T-helper 17 cell (primary cell): Measurements from ENCODE around the gene PTPN13. TPM values are rescaled to one million over a fixed set of nuclear protein-coding genes. Genes with fewer than 3 reads are reported as not detected.
"Not testable (repeated sequence)": the region's sequence is repeated elsewhere in the genome, so short reads cannot be mapped to it uniquely, and the experiment has no call there.

ENCODE experiments used
- ATAC-seq: fragments of 150-1000 bp; cut with Tn5 transposase; 2 replicates; pipeline ENCODE4 v1.10.0; 2021; ENCODE audit warnings: mild to moderate bottlenecking, moderate library complexity
- DNase-seq, 3 donors: peaks; one replicate each; pipeline versions ENCODE4 v3.0.0 to v3.0.0-alpha.2; 2020 to 2021
- H3K9me3 ChIP-seq: one replicate; pipeline ENCODE4 v1.7.0; 2013; ENCODE audit warnings: low read length, mild to moderate bottlenecking; ENCODE audit not compliant: control insufficient read depth, poor library complexity, severe bottlenecking
- H3K27ac Mint-ChIP-seq: one replicate; pipeline ENCODE4 v1.8.0; 2022; ENCODE audit warnings: mild to moderate bottlenecking, moderate library complexity, mixed read lengths
- H3K27me3 Mint-ChIP-seq: one replicate; pipeline ENCODE4 v1.8.0; 2022; ENCODE audit warnings: mixed read lengths
- H3K36me3 Mint-ChIP-seq: one replicate; pipeline ENCODE4 v1.8.0; 2022; ENCODE audit warnings: low read depth, mixed read lengths
- H3K4me1 Mint-ChIP-seq: one replicate; pipeline ENCODE4 v1.8.0; 2022; ENCODE audit warnings: mild to moderate bottlenecking, mixed read lengths
- H3K4me3 Mint-ChIP-seq: one replicate; pipeline ENCODE4 v1.8.0; 2022; ENCODE audit warnings: mild to moderate bottlenecking, moderate library complexity, mixed read lengths
- total RNA-seq, 4 donors: library from RNA in 2 of 4; stranded (reverse) in 2 of 4; gene quantifications; one replicate each; pipeline ENCODE4 v1.2.3 and lab custom pipeline; 2022 to 2026

PTPN13 gene
- total RNA-seq, 2 donors from 2014 or later, result 36.1 to 49.5 TPM

DNA sequence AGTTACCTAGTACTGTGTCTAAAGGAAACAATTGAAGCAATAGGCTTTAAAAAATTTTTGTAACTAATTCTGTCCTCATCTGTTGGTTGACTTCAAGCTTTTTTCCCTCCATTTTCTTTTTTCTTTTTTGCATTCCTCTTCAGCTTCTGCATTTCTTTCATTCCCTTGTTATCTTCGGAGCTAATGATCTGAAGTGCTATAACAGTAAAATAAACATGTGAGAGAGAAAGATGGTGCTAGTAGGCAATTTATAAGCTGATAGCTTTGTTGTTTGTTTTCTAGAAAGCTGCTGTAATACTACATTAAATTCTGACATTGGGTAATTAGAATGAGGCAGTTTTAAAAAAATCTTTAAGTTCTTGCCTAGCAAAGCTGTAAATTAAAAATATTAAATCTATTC, 37.1 kb downstream of the PTPN13 start:
- H3K27ac Mint-ChIP-seq, result no peak overlapping the region
- no peak for DNase-seq
- H3K9me3 ChIP-seq, result no peaks in the 10 kb centered on the region
- no peak for ATAC-seq
- H3K4me1 Mint-ChIP-seq, result peaks cover 6% of the 10 kb centered on the region
- H3K36me3 Mint-ChIP-seq, result peaks cover 2% of the 10 kb centered on the region
- no peaks in the 10 kb centered on the region for H3K27me3 Mint-ChIP-seq
- no peak overlapping the region for H3K4me3 Mint-ChIP-seq

DNA sequence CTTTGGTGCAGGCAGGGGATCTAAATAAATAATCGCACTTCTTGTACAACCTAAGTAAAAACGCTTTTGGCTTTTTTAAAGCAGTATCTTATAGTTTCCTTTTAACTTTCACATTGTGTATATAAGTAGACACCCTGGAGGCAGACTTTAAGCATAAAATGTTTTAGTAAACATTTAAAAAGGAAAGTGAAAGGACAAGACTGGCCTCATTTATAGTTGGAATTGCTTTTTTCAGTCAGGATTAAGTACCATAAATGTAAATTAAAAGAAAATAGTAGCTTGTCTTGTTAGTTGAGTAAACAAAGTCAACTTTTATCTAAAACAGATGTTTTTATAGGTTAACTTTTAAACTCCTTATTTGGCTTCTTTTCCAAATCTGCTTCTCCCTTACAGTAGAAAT, 39.7 kb downstream of the PTPN13 start:
- Mint-ChIP-seq H3K36me3 (peaks cover 2% of the 10 kb centered on the region), H3K27ac (peak overlapping the region; percentile 27), H3K4me1 (peaks cover 6% of the 10 kb centered on the region), H3K27me3 (no peaks in the 10 kb centered on the region), H3K4me3 (no peak overlapping the region)
- DNase-seq (no peak), ATAC-seq (no peak)
- no peaks in the 10 kb centered on the region for H3K9me3 ChIP-seq

DNA sequence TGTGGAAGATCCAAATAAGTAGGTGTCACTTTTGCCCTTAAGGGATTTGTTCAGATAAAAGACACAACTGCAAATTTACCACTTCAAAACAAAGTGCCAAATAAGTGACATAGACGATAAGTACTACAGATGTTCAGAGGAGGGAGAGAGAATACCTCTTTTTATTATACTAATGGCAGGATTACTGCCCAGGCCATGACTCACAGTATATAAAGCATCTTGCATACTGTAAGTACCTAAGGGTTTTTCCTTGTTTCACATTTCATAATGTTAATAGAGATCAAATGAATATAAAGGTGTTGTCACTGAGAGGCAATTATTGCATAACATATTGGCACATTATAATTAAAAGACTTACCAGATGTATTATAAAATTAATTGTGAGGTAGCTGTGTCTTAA, 46.4 kb downstream of the PTPN13 start:
- H3K9me3 ChIP-seq, result no peaks in the 10 kb centered on the region
- H3K27ac Mint-ChIP-seq, result no peak overlapping the region
- DNase-seq (no peak), ATAC-seq (no peak)
- H3K27me3 Mint-ChIP-seq, result no peaks in the 10 kb centered on the region
- H3K4me3 Mint-ChIP-seq, result no peak overlapping the region
- H3K36me3 Mint-ChIP-seq, result peaks cover 6% of the 10 kb centered on the region
- peaks cover 17% of the 10 kb centered on the region for H3K4me1 Mint-ChIP-seq

DNA sequence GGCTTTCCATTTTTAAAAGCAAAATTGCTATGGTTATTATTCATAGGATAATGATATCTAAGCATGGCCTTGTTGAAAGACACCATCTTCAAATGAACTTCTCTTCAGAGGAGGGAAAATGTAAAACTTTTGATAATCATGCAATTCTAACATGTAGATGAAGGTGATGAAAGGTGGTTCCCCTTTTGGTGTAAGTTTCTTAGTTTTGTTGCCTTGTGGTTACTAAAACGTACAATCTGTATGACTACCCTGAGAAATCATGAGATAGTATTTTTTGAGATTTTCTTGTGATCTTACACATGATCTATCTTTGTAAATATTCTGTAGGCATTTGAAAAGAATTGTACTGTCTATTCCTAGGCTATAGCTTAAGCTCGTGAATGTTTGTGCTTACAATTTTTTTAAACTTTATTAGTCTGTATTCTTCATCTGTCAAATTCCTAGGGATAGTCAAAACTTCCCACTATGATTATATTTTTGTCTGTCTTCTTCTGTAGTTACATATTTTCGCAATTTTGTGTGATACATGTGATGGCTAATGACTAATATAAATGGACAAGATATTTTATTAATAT, 47.5 kb downstream of the PTPN13 start:
- H3K36me3 Mint-ChIP-seq, result peaks cover 3% of the 10 kb centered on the region
- H3K4me1 Mint-ChIP-seq, result peaks cover 17% of the 10 kb centered on the region
- H3K4me3 Mint-ChIP-seq, result no peak overlapping the region
- DNase-seq (no peak), ATAC-seq (peak; percentile 51)
- H3K27ac Mint-ChIP-seq, result peak overlapping the region; percentile 16
- no peaks in the 10 kb centered on the region for H3K9me3 ChIP-seq
- no peaks in the 10 kb centered on the region for H3K27me3 Mint-ChIP-seq

DNA sequence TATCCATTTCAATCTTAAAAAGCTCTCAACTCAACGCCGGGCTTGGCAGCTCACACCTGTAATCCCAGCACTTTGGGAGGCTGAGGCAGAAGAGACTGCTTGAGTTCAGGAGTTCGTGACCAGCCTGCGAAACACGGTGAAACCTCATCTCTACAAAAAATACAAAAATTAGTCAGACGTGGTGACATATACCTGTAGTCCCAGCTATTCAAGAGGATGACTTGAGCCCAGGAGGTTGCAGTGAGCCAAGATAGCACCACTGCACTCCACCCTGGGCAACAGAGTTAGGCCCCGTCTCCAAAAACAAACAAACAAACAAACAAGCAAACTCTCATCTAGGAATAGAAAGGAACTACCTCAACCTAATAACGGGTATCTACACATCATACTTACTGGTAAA, 50.8 kb downstream of the PTPN13 start:
- Mint-ChIP-seq H3K36me3 (peaks cover 3% of the 10 kb centered on the region), H3K4me1 (peaks cover 12% of the 10 kb centered on the region), H3K4me3 (peak overlapping the region; percentile 9), H3K27ac (peak overlapping the region; percentile 64), H3K27me3 (no peaks in the 10 kb centered on the region)
- DNase-seq (no peak), ATAC-seq (no peak)
- peaks cover 3% of the 10 kb centered on the region for H3K9me3 ChIP-seq

DNA sequence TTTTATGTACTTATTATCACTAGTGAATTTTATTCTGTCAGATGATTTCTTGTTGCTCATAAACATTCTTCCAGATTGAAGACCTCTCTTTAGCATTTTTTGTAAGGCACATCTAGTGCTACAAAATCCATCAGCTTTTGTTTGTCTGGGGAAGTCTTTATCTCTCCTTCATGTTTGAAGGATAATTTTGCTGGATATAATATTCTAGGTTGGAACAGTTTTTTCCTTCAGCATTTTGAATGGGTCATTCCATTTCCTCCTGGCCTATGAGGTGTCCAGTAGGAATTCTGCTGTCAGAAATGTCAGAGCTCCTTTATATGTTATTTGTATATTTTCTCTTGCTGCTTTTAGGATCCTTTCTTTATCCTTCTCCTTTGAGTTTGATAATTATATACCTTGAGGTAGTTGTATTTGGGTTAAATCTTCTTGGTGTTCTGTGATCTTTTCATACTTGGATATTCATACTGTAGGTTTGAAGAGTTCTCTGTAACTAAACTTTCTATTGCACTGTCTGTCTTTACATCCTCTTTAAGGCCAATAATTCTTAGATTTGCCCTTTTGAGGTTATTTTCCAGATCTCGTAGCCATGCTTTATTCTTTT, 58.3 kb downstream of the PTPN13 start:
- H3K9me3 ChIP-seq, result peaks cover 12% of the 10 kb centered on the region
- Mint-ChIP-seq H3K27me3 (no peaks in the 10 kb centered on the region), H3K4me1 (peaks cover 3% of the 10 kb centered on the region), H3K4me3 (no peak overlapping the region), H3K36me3 (no peaks in the 10 kb centered on the region), H3K27ac (no peak overlapping the region)
- DNase-seq (no peak), ATAC-seq (no peak)

DNA sequence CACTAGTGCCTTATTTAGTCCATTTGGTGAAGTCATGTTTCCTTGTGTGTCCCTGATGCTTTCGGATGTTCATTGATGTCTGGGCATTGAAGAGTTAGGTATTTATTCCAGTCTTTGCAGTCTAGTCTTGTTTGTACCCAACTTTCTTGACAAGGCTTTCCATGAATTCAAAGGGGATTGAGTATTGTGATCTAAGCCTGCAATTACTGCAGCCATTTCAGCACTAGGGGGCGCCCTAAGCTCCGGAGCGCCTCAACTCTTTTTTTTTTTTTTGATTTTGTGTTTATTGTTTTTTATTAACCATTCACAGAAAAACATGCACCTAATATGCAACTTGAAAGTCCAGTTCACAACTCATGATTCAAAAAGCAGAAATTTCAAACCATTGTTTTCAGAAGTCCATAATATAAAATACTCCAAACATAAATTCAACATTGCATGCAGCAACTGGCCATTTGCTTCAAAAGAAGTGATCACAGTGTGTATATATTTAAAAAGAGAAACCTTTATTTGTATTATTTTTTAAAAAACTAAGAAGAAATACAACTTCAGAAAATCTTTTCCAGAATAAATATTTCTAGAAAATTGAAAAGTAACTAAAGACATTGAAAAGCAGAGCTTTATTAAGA, 59.2 kb downstream of the PTPN13 start:
- H3K36me3 Mint-ChIP-seq, result no peaks in the 10 kb centered on the region

DNA sequence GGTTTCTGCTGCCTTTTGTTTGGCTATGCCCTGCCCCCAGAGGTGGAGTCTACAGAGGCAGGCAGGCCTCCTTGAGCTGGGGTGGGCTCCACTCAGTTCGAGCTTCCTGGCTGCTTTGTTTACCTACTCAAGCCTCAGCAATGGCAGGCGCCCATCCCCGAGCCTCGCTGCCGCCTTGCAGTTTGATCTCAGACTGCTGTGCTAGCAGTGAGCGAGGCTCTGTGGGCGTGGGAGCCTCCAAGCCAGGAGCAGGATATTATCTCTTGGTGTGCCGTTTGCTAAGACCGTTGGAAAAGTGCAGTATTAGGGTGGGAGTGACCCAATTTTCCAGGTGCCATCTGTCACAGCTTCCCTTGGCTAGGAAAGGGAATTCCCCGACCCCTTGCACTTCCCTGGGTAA, 62.7 kb downstream of the PTPN13 start:
- not testable (repeated sequence) for H3K36me3 Mint-ChIP-seq
- peaks cover 12% of the 10 kb centered on the region for H3K4me1 Mint-ChIP-seq

More for the DNA sequence above, 59.2 kb downstream of the PTPN13 start:
- H3K9me3 ChIP-seq, result peaks cover 12% of the 10 kb centered on the region
- H3K4me3 Mint-ChIP-seq, result no peak overlapping the region
- no peaks in the 10 kb centered on the region for H3K27me3 Mint-ChIP-seq
- H3K4me1 Mint-ChIP-seq, result peaks cover 8% of the 10 kb centered on the region
- ATAC-seq (no peak), DNase-seq (no peak)
- H3K27ac Mint-ChIP-seq, result no peak overlapping the region

DNA sequence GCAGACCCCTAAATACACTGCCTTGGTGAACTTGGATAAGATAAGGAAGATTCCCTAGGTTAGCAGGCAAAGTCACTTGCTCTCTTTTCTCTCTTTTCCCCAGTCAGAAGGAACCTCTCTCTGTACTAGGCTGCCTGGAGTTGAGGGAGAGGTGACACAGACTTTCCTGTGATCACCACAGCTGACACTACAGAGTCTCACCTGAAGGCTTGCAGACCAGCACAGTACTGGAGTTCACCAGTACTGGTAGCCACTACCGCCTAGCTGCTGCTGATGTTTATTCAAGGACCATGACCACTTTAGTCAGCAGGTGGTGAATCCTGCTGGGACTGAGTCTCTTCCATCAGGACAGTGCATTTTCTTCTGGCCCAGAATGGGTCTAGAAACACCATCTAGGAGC, 63.3 kb downstream of the PTPN13 start:
- Mint-ChIP-seq H3K36me3 (no peaks in the 10 kb centered on the region), H3K4me1 (peaks cover 12% of the 10 kb centered on the region), H3K27ac (peak overlapping the region; percentile 27), H3K27me3 (no peaks in the 10 kb centered on the region), H3K4me3 (no peak overlapping the region)
- no peak for ATAC-seq
- no peak for DNase-seq
- H3K9me3 ChIP-seq, result peaks cover 4% of the 10 kb centered on the region

More for the DNA sequence above, 62.7 kb downstream of the PTPN13 start:
- H3K27ac Mint-ChIP-seq, result peak overlapping the region; percentile 27
- not testable (repeated sequence) for H3K9me3 ChIP-seq, H3K27me3 Mint-ChIP-seq, ATAC-seq, DNase-seq, H3K4me3 Mint-ChIP-seq

DNA sequence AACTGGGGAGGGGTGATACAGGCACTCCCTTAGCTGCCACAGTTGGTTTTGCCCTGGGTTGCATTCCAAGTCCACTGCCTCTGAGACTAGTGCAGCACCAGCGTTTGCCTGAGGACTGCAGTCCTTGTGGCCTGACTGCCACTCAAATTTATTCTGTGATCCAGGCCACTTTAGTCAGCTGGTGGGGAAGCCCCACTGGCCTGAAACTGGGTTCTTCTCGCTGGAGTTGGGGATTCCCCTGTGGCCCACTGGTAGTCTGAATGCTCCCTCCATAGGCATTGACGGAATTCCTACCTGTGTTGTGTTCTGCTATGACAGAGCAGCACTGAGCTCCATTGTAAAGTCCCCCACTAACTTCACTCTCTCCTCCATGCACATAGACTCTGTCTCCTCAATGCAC, 63.8 kb downstream of the PTPN13 start:
- Mint-ChIP-seq H3K4me3 (no peak overlapping the region), H3K36me3 (no peaks in the 10 kb centered on the region), H3K27ac (no peak overlapping the region), H3K27me3 (no peaks in the 10 kb centered on the region), H3K4me1 (peaks cover 12% of the 10 kb centered on the region)
- peaks cover under 1% of the 10 kb centered on the region for H3K9me3 ChIP-seq
- no peak for DNase-seq
- ATAC-seq, result peak; percentile 41

DNA sequence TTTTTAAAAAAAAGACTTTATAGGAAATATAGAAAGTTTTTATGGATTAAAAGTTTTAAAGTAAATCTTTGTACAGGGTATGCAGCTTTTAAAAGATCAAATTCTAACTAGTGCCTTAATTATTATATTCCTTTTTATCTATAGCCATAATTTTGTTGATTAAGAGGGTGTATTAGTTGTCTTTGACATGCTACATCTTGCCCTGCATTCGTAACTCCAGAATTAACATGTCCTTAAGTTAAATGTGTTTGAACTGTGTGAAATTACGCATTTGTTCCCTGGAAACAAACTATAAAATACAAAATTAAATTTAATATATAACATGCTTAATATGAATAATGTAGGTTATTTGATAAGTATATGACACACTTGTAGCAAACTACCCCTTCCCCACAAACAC, 66.3 kb downstream of the PTPN13 start:
- Mint-ChIP-seq H3K36me3 (peaks cover 2% of the 10 kb centered on the region), H3K27me3 (no peaks in the 10 kb centered on the region), H3K27ac (no peak overlapping the region), H3K4me1 (peaks cover 17% of the 10 kb centered on the region), H3K4me3 (no peak overlapping the region)
- ATAC-seq (no peak), DNase-seq (no peak)
- H3K9me3 ChIP-seq, result no peaks in the 10 kb centered on the region

DNA sequence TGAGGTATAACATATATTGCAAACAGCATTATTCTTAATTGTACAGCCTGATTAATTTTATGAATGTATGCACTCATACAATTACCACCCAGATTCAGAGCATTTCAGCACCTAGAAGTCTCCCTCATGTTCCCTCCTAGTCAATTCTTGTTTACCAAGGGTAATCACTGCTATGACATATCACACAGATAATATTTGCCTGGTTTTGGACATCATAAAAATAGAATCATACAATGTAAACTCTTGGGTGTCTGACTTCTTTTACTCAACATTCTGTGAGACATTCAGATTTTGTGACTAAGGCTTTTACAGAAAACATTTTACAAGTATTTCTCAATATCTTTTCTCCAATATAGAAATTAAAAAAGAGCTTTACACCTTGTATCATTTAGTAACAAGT, 66.9 kb downstream of the PTPN13 start:
- DNase-seq, result no peak
- Mint-ChIP-seq H3K27ac (no peak overlapping the region), H3K4me3 (no peak overlapping the region), H3K36me3 (peaks cover 2% of the 10 kb centered on the region), H3K4me1 (peaks cover 17% of the 10 kb centered on the region), H3K27me3 (no peaks in the 10 kb centered on the region)
- ATAC-seq, result no peak
- H3K9me3 ChIP-seq, result no peaks in the 10 kb centered on the region

DNA sequence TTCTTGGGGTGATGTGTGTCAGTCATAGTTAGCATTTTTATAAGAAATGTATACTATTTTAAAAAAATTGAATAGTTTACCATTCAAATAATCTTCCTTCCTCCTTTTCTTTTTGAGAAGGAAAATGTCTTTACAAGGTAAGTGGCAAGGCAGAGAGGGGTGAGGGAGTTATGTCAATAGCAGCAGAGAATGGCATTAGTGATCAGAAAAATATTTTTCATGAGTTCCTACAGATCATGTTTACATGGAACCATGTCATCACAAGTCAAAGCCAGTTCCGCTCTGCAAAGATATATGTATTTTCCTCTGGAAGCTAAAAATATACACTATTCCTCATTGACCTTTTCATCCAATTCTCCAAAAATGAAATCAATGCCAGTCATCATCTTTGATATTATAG, 67.3 kb downstream of the PTPN13 start:
- Mint-ChIP-seq H3K27ac (no peak overlapping the region), H3K4me1 (peaks cover 17% of the 10 kb centered on the region), H3K36me3 (peaks cover 2% of the 10 kb centered on the region), H3K27me3 (no peaks in the 10 kb centered on the region), H3K4me3 (no peak overlapping the region)
- no peak for ATAC-seq
- H3K9me3 ChIP-seq, result no peaks in the 10 kb centered on the region
- DNase-seq, result no peak

DNA sequence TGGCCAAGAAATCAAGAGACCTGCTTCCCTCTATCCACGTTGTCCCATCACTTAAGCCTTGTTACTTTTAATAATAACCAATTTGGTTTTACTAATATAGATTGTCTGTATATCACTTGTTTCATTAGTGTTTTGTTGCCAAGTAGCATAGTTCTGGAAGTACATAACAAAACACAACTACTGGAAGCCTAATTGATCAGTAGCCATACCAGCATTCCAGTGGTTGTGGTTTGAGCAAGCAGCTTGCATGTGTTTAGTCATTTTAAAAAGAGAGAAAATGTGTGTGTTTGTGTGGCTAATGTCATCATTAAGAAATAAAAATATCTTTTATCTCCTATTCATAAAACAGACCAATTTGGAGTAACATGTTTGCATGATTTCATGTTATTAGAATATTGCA, 70.8 kb downstream of the PTPN13 start:
- no peaks in the 10 kb centered on the region for H3K27me3 Mint-ChIP-seq
- H3K9me3 ChIP-seq, result no peaks in the 10 kb centered on the region
- DNase-seq (no peak), ATAC-seq (no peak)
- H3K4me1 Mint-ChIP-seq, result peaks cover 12% of the 10 kb centered on the region
- H3K36me3 Mint-ChIP-seq, result peaks cover 2% of the 10 kb centered on the region
- H3K27ac Mint-ChIP-seq, result no peak overlapping the region
- H3K4me3 Mint-ChIP-seq, result no peak overlapping the region
